OCI-LY7 (cell line): ENCODE measurements around the gene TK2.

ENCODE experiments used
- CTCF ChIP-seq: fragments of 200-600 bp; sonication (generic); conservative IDR thresholded peaks from 2 replicates; pipeline ENCODE4 v1.5.1; 2014; ENCODE audit warnings: mild to moderate bottlenecking, antibody characterized with exemption, low read length, moderate library complexity, mixed read lengths
- EZH2phosphoT487 ChIP-seq: fragments of 200-600 bp; sonication (generic); IDR thresholded peaks from 2 replicates; pipeline ENCODE4 v1.6.1; 2018; ENCODE audit warnings: low read depth, borderline replicate concordance, mild to moderate bottlenecking, mixed run types, antibody characterized with exemption, low read length, moderate library complexity, mixed read lengths

GRCh38 chr16:66489385-66489784, 60.5 kb downstream of the TK2 start:
- TF ChIP-seq CTCF (no peak), EZH2phosphoT487 (no peak)
